GM12801 (cell line): ENCODE measurements around the gene FAM181A.

Source experiments
- CTCF ChIP-seq: IDR thresholded peaks from one replicate; pipeline ENCODE4 v1.5.1; 2011; ENCODE audit warnings: control low read depth; ENCODE audit not compliant: insufficient read length; ENCODE audit errors: extremely low read depth

FAM181A gene

GRCh38 chr14:93926245-93926872 lies 785 bp upstream of the FAM181A start:
- TF ChIP-seq CTCF = no peak

- no peak for TF ChIP-seq CTCF
Measured at GRCh38 chr14:93927800-93928145, 629 bp downstream of the FAM181A start.

GRCh38 chr14:93928184-93929047 lies 1.3 kb downstream of the FAM181A start:
- no peak for TF ChIP-seq CTCF

- no peak for TF ChIP-seq CTCF
Measured at GRCh38 chr14:93929048-93929535, 1.9 kb downstream of the FAM181A start.

- no peak for TF ChIP-seq CTCF
Measured at GRCh38 chr14:93929657-93930056, 2.5 kb downstream of the FAM181A start.

GRCh38 chr14:93930296-93930988 lies 3.3 kb downstream of the FAM181A start:
- no peak for TF ChIP-seq CTCF

- TF ChIP-seq CTCF = no peak
Measured at GRCh38 chr14:93930989-93931307, 3.8 kb downstream of the FAM181A start.
